Ectodermal cell (in vitro differentiated cells): ENCODE data around the gene CDC73.

Experiments used
- H3K27ac ChIP-seq: 2 replicates; pipeline ENCODE4 v1.7.0; 2013; ENCODE audit warnings: mild to moderate bottlenecking, low read depth, low read length; ENCODE audit not compliant: insufficient read depth, poor library complexity, severe bottlenecking
- H3K27me3 ChIP-seq: 2 replicates; pipeline ENCODE4 v1.7.0; 2013; ENCODE audit warnings: mild to moderate bottlenecking, low read length; ENCODE audit not compliant: insufficient read depth, control insufficient read depth, poor library complexity, severe bottlenecking
- H3K36me3 ChIP-seq: one replicate; pipeline ENCODE4 v1.7.0; 2013; ENCODE audit warnings: low read length; ENCODE audit not compliant: control insufficient read depth, insufficient read depth
- H3K4me1 ChIP-seq: one replicate; pipeline ENCODE4 v1.7.0; 2013; ENCODE audit warnings: low read length; ENCODE audit not compliant: control insufficient read depth, insufficient read depth
- H3K4me3 ChIP-seq: 2 replicates; pipeline ENCODE4 v1.7.0; 2013; ENCODE audit warnings: low read depth, low read length, control low read depth; ENCODE audit not compliant: insufficient read depth
- H3K9me3 ChIP-seq: 2 replicates; pipeline ENCODE4 v1.7.0; 2013; ENCODE audit warnings: mild to moderate bottlenecking, low read length, moderate library complexity; ENCODE audit not compliant: control insufficient read depth
- whole genome bisulfite sequencing, 2 experiments: methylation state at CpG; one replicate each; pipeline ENCODE4 v1.1.7; 2013; ENCODE audit warnings: missing lambda C conversion rate in 2 of 2; 5-methylcytosine and 5-hydroxymethylcytosine counted together

The CDC73 gene

DNA sequence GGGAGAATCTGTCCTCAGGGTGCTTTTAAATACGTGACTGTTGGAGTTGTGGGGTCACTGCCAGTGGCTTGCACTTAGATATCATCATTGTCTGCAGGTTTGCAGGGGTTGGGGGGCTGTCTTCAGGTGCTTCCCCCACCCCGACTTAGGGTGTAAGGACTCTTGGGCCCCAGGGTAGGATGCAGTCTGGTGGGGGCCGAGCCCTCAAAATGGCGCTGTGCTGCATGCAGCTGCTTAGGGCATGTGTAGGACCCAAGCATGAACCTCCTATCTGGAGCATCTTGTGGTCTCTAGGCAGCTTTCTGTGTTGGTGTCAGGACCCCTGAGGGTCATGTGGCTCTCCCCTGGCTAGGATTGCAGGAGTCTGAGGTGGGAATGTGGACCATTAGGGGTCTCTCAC is 120.2 kb downstream of the CDC73 start:
- Histone ChIP-seq H3K4me3 (no peak overlapping the region), H3K36me3 (no peaks in the 10 kb centered on the region), H3K27me3 (no peaks in the 10 kb centered on the region), H3K27ac (no peak overlapping the region), H3K9me3 (no peaks in the 10 kb centered on the region), H3K4me1 (no peaks in the 10 kb centered on the region)
- WGBS, 2 experiments = 95 to 99% methylated on average over 4 of the region's 4 CpGs

GRCh38 chr1:193249187-193249586 is 127.4 kb downstream of the CDC73 start:
- Histone ChIP-seq H3K27ac (no peak overlapping the region), H3K9me3 (no peaks in the 10 kb centered on the region), H3K4me3 (no peak overlapping the region), H3K36me3 (peaks cover 8% of the 10 kb centered on the region), H3K4me1 (no peaks in the 10 kb centered on the region), H3K27me3 (no peaks in the 10 kb centered on the region)
- WGBS, 2 experiments = 96% methylated on average over 6 of the region's 7 CpGs

DNA sequence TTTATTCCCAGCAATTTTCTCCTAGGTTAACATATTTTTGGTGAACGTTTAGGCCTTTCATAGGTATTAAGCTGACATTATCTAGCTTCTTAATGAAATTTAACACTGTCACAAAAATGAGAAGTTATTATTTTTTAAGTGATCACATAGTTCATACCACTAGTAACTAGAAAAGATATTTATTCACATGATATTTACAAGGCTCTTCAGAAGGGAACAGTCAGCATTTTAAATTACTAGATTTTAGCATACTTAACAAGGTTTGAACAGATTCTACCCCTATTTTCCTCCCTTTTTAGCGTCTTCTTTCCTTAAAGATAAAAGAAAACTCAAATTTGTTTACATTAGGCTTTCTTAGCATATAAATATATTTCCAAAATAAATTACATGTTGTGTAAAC is 130.1 kb downstream of the CDC73 start:
- peaks cover 8% of the 10 kb centered on the region for H3K36me3 ChIP-seq
- H3K4me1 ChIP-seq = no peaks in the 10 kb centered on the region
- no peak overlapping the region for H3K4me3 ChIP-seq
- no peaks in the 10 kb centered on the region for H3K9me3 ChIP-seq
- no peak overlapping the region for H3K27ac ChIP-seq
- 80% methylated on average over 2 of the region's 2 CpGs; no CpG with 5 or more reads in 1 of the 2 experiments for WGBS, 2 experiments
- no peaks in the 10 kb centered on the region for H3K27me3 ChIP-seq

- no peak overlapping the region for H3K4me3 ChIP-seq
- H3K27me3 ChIP-seq = no peaks in the 10 kb centered on the region
- H3K36me3 ChIP-seq = no peaks in the 10 kb centered on the region
- H3K9me3 ChIP-seq = no peaks in the 10 kb centered on the region
- H3K4me1 ChIP-seq = peaks cover 8% of the 10 kb centered on the region
- H3K27ac ChIP-seq = no peak overlapping the region
Observed at GRCh38 chr1:193256019-193256418, 134.2 kb downstream of the CDC73 start.

DNA sequence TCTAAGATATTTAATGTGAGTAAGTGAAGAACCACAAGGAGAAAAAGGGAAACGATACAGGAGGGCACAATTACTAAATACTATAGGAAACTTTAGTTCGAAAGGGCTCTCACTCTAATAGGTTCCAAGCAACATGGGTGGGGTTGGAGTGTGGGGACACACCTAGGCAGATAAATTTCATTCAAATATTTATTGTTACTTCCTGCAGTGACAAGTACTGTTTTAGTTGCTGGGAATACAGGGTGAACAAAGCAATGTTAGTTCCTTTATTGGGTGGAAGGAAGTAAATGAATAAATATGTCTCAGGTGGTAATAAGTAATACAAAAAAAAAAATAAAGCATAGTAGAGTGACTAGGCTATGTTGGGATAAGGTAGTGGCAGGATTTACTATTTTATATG is 137.8 kb downstream of the CDC73 start:
- Histone ChIP-seq H3K9me3 (no peaks in the 10 kb centered on the region), H3K27ac (no peak overlapping the region), H3K27me3 (no peaks in the 10 kb centered on the region), H3K4me3 (no peak overlapping the region), H3K36me3 (no peaks in the 10 kb centered on the region), H3K4me1 (peaks cover 8% of the 10 kb centered on the region)
- 100% methylated on average over 2 of the region's 2 CpGs; no CpG with 5 or more reads in 1 of the 2 experiments for WGBS, 2 experiments

DNA sequence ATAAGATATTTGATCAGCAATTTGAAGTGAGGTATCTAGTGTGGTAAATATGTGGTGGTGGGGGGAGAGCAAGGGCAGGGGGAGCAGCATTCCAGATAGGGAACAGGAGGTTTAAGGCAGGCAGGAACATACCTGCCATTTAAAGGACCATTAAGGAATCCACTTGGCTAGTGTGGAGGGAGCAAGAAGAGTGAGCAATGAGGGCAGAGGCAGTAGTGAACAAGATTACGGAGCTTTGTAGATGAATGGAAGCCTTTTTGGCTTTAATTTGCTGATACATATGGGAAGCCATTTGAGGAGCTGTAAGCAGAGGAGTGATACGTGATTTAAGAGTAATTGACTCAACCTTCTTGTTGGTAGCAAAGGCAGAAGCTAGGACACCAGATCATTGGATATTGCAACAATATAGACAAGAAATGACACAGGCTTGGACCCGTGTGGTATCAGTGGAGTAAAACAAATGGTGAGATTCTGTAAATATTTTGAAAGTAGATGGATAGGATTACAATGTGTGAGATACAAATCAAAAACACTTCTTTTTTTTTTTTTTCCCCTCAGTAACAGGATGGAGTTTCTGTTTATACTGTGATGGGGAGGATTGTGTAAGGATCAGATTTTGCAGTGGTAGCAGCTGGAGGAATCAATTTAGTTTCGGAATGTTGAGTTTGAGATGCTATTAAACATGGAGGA is 138.4 kb downstream of the CDC73 start:
- Histone ChIP-seq H3K4me3 (no peak overlapping the region), H3K27ac (no peak overlapping the region), H3K36me3 (no peaks in the 10 kb centered on the region), H3K27me3 (no peaks in the 10 kb centered on the region), H3K9me3 (no peaks in the 10 kb centered on the region), H3K4me1 (peaks cover 8% of the 10 kb centered on the region)
- 94% methylated on average over 3 to 4 of the region's 4 CpGs for WGBS, 2 experiments

- Histone ChIP-seq H3K9me3 (no peaks in the 10 kb centered on the region), H3K4me3 (no peak overlapping the region), H3K27ac (no peak overlapping the region), H3K4me1 (peaks cover 8% of the 10 kb centered on the region), H3K36me3 (no peaks in the 10 kb centered on the region), H3K27me3 (no peaks in the 10 kb centered on the region)
Observed at GRCh38 chr1:193260896-193261295, 139.1 kb downstream of the CDC73 start.

- WGBS, 2 experiments = 92 to 98% methylated on average over 2 to 3 of the region's 3 CpGs
- H3K27me3 ChIP-seq = no peaks in the 10 kb centered on the region
- no peaks in the 10 kb centered on the region for H3K9me3 ChIP-seq
- H3K4me3 ChIP-seq = no peak overlapping the region
- H3K27ac ChIP-seq = no peak overlapping the region
- H3K36me3 ChIP-seq = no peaks in the 10 kb centered on the region
- H3K4me1 ChIP-seq = peaks cover 7% of the 10 kb centered on the region
Observed at GRCh38 chr1:193262661-193263060, 140.8 kb downstream of the CDC73 start.

DNA sequence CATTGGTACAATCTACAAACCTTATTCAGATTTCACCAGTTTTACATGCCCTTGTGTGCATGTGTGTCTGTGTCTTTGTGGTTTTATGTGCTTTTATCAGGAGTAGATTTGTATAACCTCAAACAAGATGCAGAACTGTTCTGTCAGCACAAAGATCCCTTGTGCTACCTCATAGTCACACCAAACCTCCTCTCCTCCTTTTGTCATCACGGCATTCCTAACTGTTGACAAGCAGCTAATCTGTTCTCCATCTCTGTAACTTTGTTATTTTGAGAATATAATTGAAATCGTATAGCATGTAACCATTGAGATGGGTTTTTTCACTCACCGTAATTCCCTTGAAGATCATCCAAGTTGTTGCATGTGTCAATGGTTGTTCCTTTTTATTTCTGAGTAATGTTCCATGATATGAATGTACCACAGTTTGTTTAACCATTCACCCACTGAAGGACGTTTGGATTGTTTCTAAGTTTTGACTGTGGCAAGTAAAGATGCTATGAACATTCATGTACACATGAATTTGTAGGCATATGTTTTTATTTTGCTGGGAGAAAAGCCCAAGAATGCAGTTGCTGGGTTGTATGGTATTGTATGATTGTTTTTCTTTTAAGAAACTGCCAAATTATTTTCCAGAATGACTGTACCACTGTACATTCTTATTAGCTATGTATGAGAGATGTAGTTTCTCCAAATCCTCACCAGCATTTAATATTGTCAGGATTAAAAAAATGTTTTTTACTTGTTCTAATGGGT is 142.7 kb downstream of the CDC73 start:
- 86 to 88% methylated on average over 4 of the region's 4 CpGs for WGBS, 2 experiments
- H3K27me3 ChIP-seq = no peaks in the 10 kb centered on the region
- no peaks in the 10 kb centered on the region for H3K9me3 ChIP-seq
- H3K36me3 ChIP-seq = no peaks in the 10 kb centered on the region
- no peak overlapping the region for H3K4me3 ChIP-seq
- H3K27ac ChIP-seq = no peak overlapping the region
- no peaks in the 10 kb centered on the region for H3K4me1 ChIP-seq

DNA sequence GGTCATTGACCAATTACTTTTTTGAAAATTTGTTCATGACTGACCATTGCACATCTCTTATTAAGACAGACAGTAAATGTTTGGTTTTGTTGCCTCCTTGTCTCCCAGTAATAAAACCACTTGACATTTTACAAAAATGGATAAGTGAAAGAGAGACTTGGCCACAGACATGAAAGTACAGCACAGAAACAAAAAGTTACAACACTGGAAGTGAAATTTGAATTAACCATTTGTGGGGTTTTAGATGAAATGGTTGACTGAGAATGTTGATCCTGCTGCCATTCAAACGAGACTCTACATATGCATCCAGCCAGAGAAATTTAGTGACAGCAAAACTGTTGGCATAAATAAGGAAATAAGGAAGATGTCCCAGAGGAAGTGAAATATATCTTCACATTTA is 143.9 kb downstream of the CDC73 start:
- 95 to 100% methylated on average over 1 of the region's 1 CpG for WGBS, 2 experiments
- no peaks in the 10 kb centered on the region for H3K36me3 ChIP-seq
- no peak overlapping the region for H3K27ac ChIP-seq
- H3K27me3 ChIP-seq = no peaks in the 10 kb centered on the region
- no peaks in the 10 kb centered on the region for H3K9me3 ChIP-seq
- no peak overlapping the region for H3K4me3 ChIP-seq
- no peaks in the 10 kb centered on the region for H3K4me1 ChIP-seq
